MM.1S (cell line): ENCODE data around the gene ERVMER34-1.

ENCODE experiments used
- EZH2phosphoT487 ChIP-seq: fragments of 300-600 bp; sonication (generic); IDR thresholded peaks from 2 replicates; pipeline ENCODE4 v1.6.1; 2018; ENCODE audit warnings: antibody characterized with exemption, low read length
- TF ChIP-seq, protein P1 (sequence below): fragments of 300-600 bp; sonication (generic); IDR thresholded peaks from 2 replicates; pipeline ENCODE4 v1.5.1; 2016; ENCODE audit warnings: antibody characterized with exemption, low read length, mixed read lengths

DNA sequence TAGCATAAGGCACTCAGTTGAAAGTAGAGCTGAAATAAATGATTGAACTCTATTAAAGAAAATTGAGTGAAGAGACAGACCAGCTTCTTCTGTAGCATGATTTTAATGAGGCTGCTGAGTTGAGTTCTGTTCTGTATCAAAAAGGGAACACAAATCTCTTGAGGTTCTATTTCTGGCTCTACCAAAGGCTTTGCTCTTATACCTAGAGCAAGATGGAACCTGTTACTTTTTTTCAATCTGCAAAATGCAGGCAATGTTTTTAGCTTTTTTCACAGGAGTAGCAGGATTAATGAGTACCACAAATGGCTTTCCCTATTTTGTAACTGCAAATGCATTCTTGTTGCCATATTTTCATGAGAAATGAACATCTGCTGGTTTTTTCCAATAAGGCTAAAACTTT lies 4.2 kb upstream of the ERVMER34-1 start:
- TF ChIP-seq EZH2phosphoT487: no peak
- TF ChIP-seq, protein P1, sequence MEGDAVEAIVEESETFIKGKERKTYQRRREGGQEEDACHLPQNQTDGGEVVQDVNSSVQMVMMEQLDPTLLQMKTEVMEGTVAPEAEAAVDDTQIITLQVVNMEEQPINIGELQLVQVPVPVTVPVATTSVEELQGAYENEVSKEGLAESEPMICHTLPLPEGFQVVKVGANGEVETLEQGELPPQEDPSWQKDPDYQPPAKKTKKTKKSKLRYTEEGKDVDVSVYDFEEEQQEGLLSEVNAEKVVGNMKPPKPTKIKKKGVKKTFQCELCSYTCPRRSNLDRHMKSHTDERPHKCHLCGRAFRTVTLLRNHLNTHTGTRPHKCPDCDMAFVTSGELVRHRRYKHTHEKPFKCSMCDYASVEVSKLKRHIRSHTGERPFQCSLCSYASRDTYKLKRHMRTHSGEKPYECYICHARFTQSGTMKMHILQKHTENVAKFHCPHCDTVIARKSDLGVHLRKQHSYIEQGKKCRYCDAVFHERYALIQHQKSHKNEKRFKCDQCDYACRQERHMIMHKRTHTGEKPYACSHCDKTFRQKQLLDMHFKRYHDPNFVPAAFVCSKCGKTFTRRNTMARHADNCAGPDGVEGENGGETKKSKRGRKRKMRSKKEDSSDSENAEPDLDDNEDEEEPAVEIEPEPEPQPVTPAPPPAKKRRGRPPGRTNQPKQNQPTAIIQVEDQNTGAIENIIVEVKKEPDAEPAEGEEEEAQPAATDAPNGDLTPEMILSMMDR: no peak
